Osteocyte (in vitro differentiated cells): ENCODE measurements around the gene STIM2. TPM values are rescaled to one million over a fixed set of nuclear protein-coding genes. Genes with fewer than 3 reads are reported as not detected.
"Not testable (repeated sequence)": the region's sequence is repeated elsewhere in the genome, so short reads cannot be mapped to it uniquely, and the experiment has no call there.

Experiments
- DNase-seq: peaks from one replicate; pipeline ENCODE4 v3.0.0; 2021; ENCODE audit warnings: mixed read lengths; ENCODE audit not compliant: unreplicated experiment; ENCODE audit errors: extremely low spot score
- H3K27ac Mint-ChIP-seq: one replicate; pipeline ENCODE4 v1.8.0; 2021; ENCODE audit warnings: mild to moderate bottlenecking, mixed read lengths; ENCODE audit not compliant: unreplicated experiment
- H3K27me3 Mint-ChIP-seq: one replicate; pipeline ENCODE4 v1.8.0; 2021; ENCODE audit warnings: mixed read lengths; ENCODE audit not compliant: unreplicated experiment
- H3K36me3 Mint-ChIP-seq: one replicate; pipeline ENCODE4 v1.8.0; 2021; ENCODE audit warnings: mixed read lengths; ENCODE audit not compliant: unreplicated experiment
- H3K4me1 Mint-ChIP-seq: one replicate; pipeline ENCODE4 v1.8.0; 2021; ENCODE audit warnings: mixed read lengths; ENCODE audit not compliant: unreplicated experiment
- H3K4me3 Mint-ChIP-seq: one replicate; pipeline ENCODE4 v1.8.0; 2021; ENCODE audit warnings: mild to moderate bottlenecking, moderate library complexity, mixed read lengths; ENCODE audit not compliant: unreplicated experiment
- H3K9me3 Mint-ChIP-seq: one replicate; pipeline ENCODE4 v1.8.0; 2021; ENCODE audit warnings: mixed read lengths; ENCODE audit not compliant: unreplicated experiment
- CTCF ChIP-seq: fragments of 200-600 bp; sonication (generic); IDR thresholded peaks from 2 replicates; pipeline ENCODE4 v1.5.0; 2021; ENCODE audit warnings: antibody characterized with exemption, mild to moderate bottlenecking, moderate library complexity
- total RNA-seq: library from RNA; stranded (reverse); gene quantifications from 2 replicates; pipeline ENCODE4 v1.2.1, GENCODE V29; 2021

Gene STIM2
- total RNA-seq, 1 donor from 2014 or later: 14.1 TPM

DNA sequence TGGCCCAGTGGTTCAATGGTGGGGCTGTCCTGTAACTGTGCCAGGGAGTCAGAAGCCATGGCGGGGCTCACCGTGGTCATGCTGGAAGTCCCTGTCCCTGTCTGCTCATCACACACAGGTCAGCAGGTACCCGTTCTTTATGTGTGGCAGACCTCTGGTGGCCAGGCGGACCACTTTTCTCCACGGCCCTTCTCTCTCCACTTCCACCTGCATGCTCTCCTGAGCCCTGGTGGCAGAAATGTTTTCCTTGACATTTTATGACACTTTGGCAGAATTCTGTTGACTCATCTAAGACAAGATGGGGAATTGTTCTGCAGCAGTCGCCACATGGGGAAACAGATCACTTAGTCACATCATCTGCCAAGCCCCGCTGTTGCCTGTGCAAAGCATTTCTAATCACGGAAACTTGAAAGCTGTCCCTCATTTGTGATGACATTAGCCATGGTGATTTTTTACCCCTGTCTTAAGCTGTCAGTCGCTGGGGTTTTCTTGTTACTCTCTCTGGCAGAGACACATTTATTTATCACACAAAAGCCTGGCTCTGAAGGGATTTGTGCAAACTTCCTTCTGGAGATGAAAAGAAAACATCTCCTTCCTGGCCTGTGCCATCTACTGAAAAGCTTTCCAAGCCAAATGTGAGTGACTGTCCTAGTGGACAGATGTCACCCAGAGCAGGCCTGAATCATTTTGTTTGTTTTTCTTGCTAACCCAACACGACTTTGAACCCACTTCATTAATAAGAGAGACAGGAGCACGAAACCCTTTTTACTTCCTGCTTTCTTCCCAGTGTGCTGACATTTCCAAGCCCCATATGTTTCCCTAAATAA, 38.8 kb upstream of the STIM2 start:
- Mint-ChIP-seq H3K27ac (no peak overlapping the region), H3K9me3 (peaks cover 4% of the 10 kb centered on the region), H3K4me1 (no peaks in the 10 kb centered on the region), H3K36me3 (peaks cover 3% of the 10 kb centered on the region), H3K4me3 (no peak overlapping the region), H3K27me3 (no peaks in the 10 kb centered on the region)
- no peak for TF ChIP-seq CTCF
- DNase-seq: no peak

DNA sequence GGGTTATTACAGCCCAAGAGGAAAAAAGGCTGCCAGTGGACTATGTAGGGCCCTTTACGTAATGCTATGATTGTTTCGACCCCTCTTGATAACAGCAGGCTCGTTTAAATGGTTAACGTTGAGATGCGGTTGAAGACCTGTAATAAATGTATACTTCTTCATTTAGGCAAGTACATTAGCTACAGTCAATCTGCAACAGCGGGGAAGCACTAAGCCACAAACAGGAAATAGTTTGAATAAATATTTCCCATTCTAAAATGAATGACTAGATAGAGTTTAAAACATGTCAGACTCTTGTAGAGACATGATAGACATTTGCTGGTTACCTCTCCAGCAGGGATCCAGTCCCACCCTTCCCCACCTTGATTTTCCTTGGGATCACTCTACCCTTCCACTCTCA, 38.1 kb upstream of the STIM2 start:
- peaks cover 3% of the 10 kb centered on the region for H3K36me3 Mint-ChIP-seq
- no peak overlapping the region for H3K4me3 Mint-ChIP-seq
- peaks cover 4% of the 10 kb centered on the region for H3K9me3 Mint-ChIP-seq
- no peak for TF ChIP-seq CTCF
- H3K27ac Mint-ChIP-seq: no peak overlapping the region
- H3K4me1 Mint-ChIP-seq: no peaks in the 10 kb centered on the region
- no peak for DNase-seq
- H3K27me3 Mint-ChIP-seq: no peaks in the 10 kb centered on the region

GRCh38 chr4:26822974-26823373, 37.7 kb upstream of the STIM2 start:
- not testable (repeated sequence) for DNase-seq, H3K9me3 Mint-ChIP-seq, H3K36me3 Mint-ChIP-seq, H3K4me1 Mint-ChIP-seq, H3K27me3 Mint-ChIP-seq, H3K27ac Mint-ChIP-seq, H3K4me3 Mint-ChIP-seq

DNA sequence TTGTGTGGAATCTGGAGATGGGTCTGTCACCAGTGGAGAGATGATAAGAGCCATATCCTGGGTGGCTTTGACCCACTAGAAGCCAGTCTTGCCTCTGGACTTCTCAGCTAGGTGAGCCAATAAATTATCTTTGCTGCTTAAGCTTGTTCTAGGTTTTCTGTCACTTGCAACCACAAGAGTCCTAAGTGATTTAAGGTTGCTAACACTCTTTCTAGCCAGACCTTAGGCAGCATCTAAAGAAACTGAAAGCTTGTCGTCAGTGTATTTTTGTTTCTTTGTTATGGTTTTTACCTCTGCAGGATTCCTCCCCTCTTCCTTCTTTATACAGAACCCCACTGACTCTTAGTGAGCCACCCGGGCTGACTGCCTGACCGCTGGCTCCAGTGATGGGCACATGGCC, 37.1 kb upstream of the STIM2 start:
- peaks cover 4% of the 10 kb centered on the region for H3K9me3 Mint-ChIP-seq
- H3K4me3 Mint-ChIP-seq: no peak overlapping the region
- H3K27ac Mint-ChIP-seq: no peak overlapping the region
- H3K4me1 Mint-ChIP-seq: no peaks in the 10 kb centered on the region
- DNase-seq: no peak
- TF ChIP-seq CTCF: no peak
- peaks cover 3% of the 10 kb centered on the region for H3K36me3 Mint-ChIP-seq
- H3K27me3 Mint-ChIP-seq: no peaks in the 10 kb centered on the region

DNA sequence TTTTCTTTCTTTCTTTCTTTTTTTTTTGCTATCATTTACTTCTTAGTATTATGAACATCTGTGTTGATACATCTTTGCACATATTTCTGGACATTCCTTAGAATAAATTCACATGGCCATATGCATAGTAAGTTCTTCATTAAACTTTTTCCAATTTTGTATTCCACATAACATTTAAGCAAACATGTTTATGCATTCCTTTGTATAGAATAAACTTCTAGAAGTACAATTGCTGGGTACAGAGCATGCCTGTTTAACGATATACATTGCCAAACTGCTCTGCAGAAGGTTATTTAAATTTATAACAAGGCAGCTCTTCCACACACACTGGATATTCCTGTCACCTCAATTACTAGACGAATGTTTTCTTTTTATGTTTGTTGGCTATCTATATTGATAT, 36.0 kb upstream of the STIM2 start:
- Mint-ChIP-seq H3K9me3 (peaks cover 4% of the 10 kb centered on the region), H3K4me1 (no peaks in the 10 kb centered on the region), H3K36me3 (peaks cover 1% of the 10 kb centered on the region), H3K27ac (no peak overlapping the region), H3K27me3 (no peaks in the 10 kb centered on the region), H3K4me3 (no peak overlapping the region)
- no peak for DNase-seq
- TF ChIP-seq CTCF: no peak
